GM20000 (cell line): ENCODE measurements around the gene ZNF77.
A peak's percentile ranks its signal among the peaks of the same experiment; 100 is the strongest.
"Not testable (repeated sequence)": the region's sequence is repeated elsewhere in the genome, so short reads cannot be mapped to it uniquely, and the experiment has no call there.

Experiments
- DNase-seq: peaks from one replicate; pipeline ENCODE4 v3.0.0; 2012; ENCODE audit warnings: low spot score
- CTCF ChIP-seq: IDR thresholded peaks from 2 replicates; pipeline ENCODE4 v1.5.1; 2012; ENCODE audit warnings: mild to moderate bottlenecking, control low read depth; ENCODE audit errors: extremely low read depth, missing control alignments

Gene ZNF77

GRCh38 chr19:2905918-2906519 lies 38.8 kb downstream of the ZNF77 start:
- no peak for TF ChIP-seq CTCF

GRCh38 chr19:2903326-2903725 lies 41.4 kb downstream of the ZNF77 start:
- DNase-seq: not testable (repeated sequence)

More at GRCh38 chr19:2905918-2906519, 38.8 kb downstream of the ZNF77 start:
- no peak for DNase-seq

- TF ChIP-seq CTCF: no peak
- no peak for DNase-seq
These were observed 42.1 kb downstream of the ZNF77 start for GRCh38 chr19:2902590-2903218.

- no peak for TF ChIP-seq CTCF
- DNase-seq: peak; percentile 99
These were observed 44.2 kb downstream of the ZNF77 start, which contains the start of gene ZNF57 for GRCh38 chr19:2900296-2901252. ZNF57 (plus strand) TSS chr19:2900928; CDS start chr19:2901046, 118 bp downstream.

- no peak for DNase-seq
- TF ChIP-seq CTCF: no peak
These were observed 48.1 kb downstream of the ZNF77 start for GRCh38 chr19:2896694-2897093.

GRCh38 chr19:2890531-2890930 lies 54.2 kb downstream of the ZNF77 start:
- not testable (repeated sequence) for DNase-seq

- DNase-seq: no peak
- TF ChIP-seq CTCF: no peak
These were observed 56.0 kb downstream of the ZNF77 start for GRCh38 chr19:2888731-2889224.

GRCh38 chr19:2887391-2887914 lies 57.3 kb downstream of the ZNF77 start:
- DNase-seq: peak; percentile 75
- peak; percentile 58 for TF ChIP-seq CTCF
